HG02763 (cell line): ENCODE results near the gene TDRD1.

Source experiments
- ATAC-seq: cut with Tn5 transposase; IDR thresholded peaks from one replicate; pipeline ENCODE4 v1.9.1; 2021; ENCODE audit warnings: mild to moderate bottlenecking, moderate library complexity; ENCODE audit not compliant: unreplicated experiment

Gene TDRD1

GRCh38 chr10:114228156-114228555 is 49.0 kb downstream of the TDRD1 start:
- ATAC-seq, result no peak

- ATAC-seq, result no peak
Measured at GRCh38 chr10:114232561-114233176, 53.5 kb downstream of the TDRD1 start.

- ATAC-seq, result no peak
Measured at GRCh38 chr10:114233482-114233881, 54.3 kb downstream of the TDRD1 start.

- ATAC-seq, result no peak
Measured at GRCh38 chr10:114234132-114234531, 55.0 kb downstream of the TDRD1 start.

- ATAC-seq, result no peak
Measured at GRCh38 chr10:114239117-114239993, 60.2 kb downstream of the TDRD1 start, which contains the start of gene VWA2. VWA2 (plus strand) TSS chr10:114239254; CDS start chr10:114248714, 9,460 bp downstream.

GRCh38 chr10:114239994-114240345 is 60.8 kb downstream of the TDRD1 start:
- no peak for ATAC-seq

- no peak for ATAC-seq
Measured at GRCh38 chr10:114242235-114242634, 63.1 kb downstream of the TDRD1 start.

- no peak for ATAC-seq
Measured at GRCh38 chr10:114243661-114244060, 64.5 kb downstream of the TDRD1 start.

- ATAC-seq, result no peak
Measured at GRCh38 chr10:114244126-114244525, 65.0 kb downstream of the TDRD1 start.

- ATAC-seq, result no peak
Measured at GRCh38 chr10:114245121-114245791, 66.1 kb downstream of the TDRD1 start.

GRCh38 chr10:114246679-114247305 is 67.6 kb downstream of the TDRD1 start:
- ATAC-seq, result no peak

GRCh38 chr10:114250236-114250635 is 71.1 kb downstream of the TDRD1 start:
- ATAC-seq, result no peak

- ATAC-seq, result no peak
Measured at GRCh38 chr10:114250716-114251115, 71.6 kb downstream of the TDRD1 start.

- ATAC-seq, result no peak
Measured at GRCh38 chr10:114252092-114252491, 72.9 kb downstream of the TDRD1 start.

GRCh38 chr10:114252883-114253282 is 73.7 kb downstream of the TDRD1 start:
- no peak for ATAC-seq

GRCh38 chr10:114255227-114255626 is 76.1 kb downstream of the TDRD1 start:
- ATAC-seq, result no peak

GRCh38 chr10:114256008-114256765 is 77.0 kb downstream of the TDRD1 start:
- ATAC-seq, result no peak

- ATAC-seq, result no peak
Measured at GRCh38 chr10:114256822-114257221, 77.7 kb downstream of the TDRD1 start.

- ATAC-seq, result no peak
Measured at GRCh38 chr10:114257498-114257897, 78.3 kb downstream of the TDRD1 start.

- ATAC-seq, result no peak
Measured at GRCh38 chr10:114258274-114258840, 79.2 kb downstream of the TDRD1 start.
